GM23338 (cell line): ENCODE data around the gene TESK2. TPM values are rescaled to one million over a fixed set of nuclear protein-coding genes. Genes with fewer than 3 reads are reported as not detected.

Experiments
- ATAC-seq: fragments of 200-7000 bp; cut with Tn5 transposase; 3 replicates; pipeline ENCODE4 v1.9.1; 2020
- DNase-seq: peaks from one replicate; pipeline ENCODE4 v3.0.0-alpha.2; 2015; ENCODE audit warnings: low spot score
- H2AFZ ChIP-seq: fragments of 200-600 bp; sonication (generic); 2 replicates; pipeline ENCODE4 v1.8.0; 2016; ENCODE audit warnings: antibody characterized with exemption, mild to moderate bottlenecking, moderate library complexity
- H3F3A ChIP-seq: fragments of 200-600 bp; sonication (generic); replicated peaks from 2 replicates; pipeline ENCODE4 v1.8.0; 2017; ENCODE audit warnings: antibody characterized with exemption, mixed run types, low read depth
- H3K27ac ChIP-seq: fragments of 200-600 bp; sonication (generic); 2 replicates; pipeline ENCODE4 v1.6.1; 2016; ENCODE audit warnings: low read depth
- H3K27me3 ChIP-seq: fragments of 200-600 bp; sonication (generic); 2 replicates; pipeline ENCODE4 v1.8.0; 2016; ENCODE audit warnings: mild to moderate bottlenecking, mixed run types, moderate library complexity; ENCODE audit not compliant: insufficient read depth
- H3K36me3 ChIP-seq: fragments of 200-600 bp; sonication (generic); 2 replicates; pipeline ENCODE4 v1.8.0; 2016; ENCODE audit warnings: mild to moderate bottlenecking; ENCODE audit not compliant: insufficient read depth
- H3K4me1 ChIP-seq: fragments of 200-600 bp; sonication (generic); 2 replicates; pipeline ENCODE4 v1.8.0; 2016; ENCODE audit warnings: mild to moderate bottlenecking, moderate library complexity; ENCODE audit not compliant: insufficient read depth
- H3K4me2 ChIP-seq: fragments of 200-600 bp; sonication (generic); 2 replicates; pipeline ENCODE4 v1.7.1; 2017; ENCODE audit warnings: mixed run types
- H3K4me3 ChIP-seq: fragments of 200-600 bp; sonication (generic); 2 replicates; pipeline ENCODE4 v1.6.1; 2016; ENCODE audit warnings: mixed run types
- H3K79me2 ChIP-seq: fragments of 200-600 bp; sonication (generic); replicated peaks from 2 replicates; pipeline ENCODE4 v1.8.0; 2017; ENCODE audit warnings: mild to moderate bottlenecking; ENCODE audit not compliant: insufficient read depth
- H3K9me2 ChIP-seq: fragments of 200-600 bp; sonication (generic); 2 replicates; pipeline ENCODE4 v1.8.0; 2017; ENCODE audit not compliant: insufficient read depth
- H4K20me1 ChIP-seq: fragments of 200-600 bp; sonication (generic); replicated peaks from 2 replicates; pipeline ENCODE4 v1.8.0; 2017; ENCODE audit warnings: mild to moderate bottlenecking; ENCODE audit not compliant: insufficient read depth
- H3K27ac Mint-ChIP-seq: 2 replicates; pipeline ENCODE4 v1.8.0; 2020; ENCODE audit warnings: inconsistent platforms, mild to moderate bottlenecking, moderate library complexity, mixed read lengths
- H3K27me3 Mint-ChIP-seq: 3 replicates; pipeline ENCODE4 v1.8.0; 2022; ENCODE audit warnings: low read depth, mild to moderate bottlenecking, moderate library complexity, mixed read lengths, inconsistent platforms; ENCODE audit not compliant: insufficient read depth, poor library complexity
- H3K36me3 Mint-ChIP-seq: 3 replicates; pipeline ENCODE4 v1.8.0; 2021; ENCODE audit warnings: low read depth, mild to moderate bottlenecking, inconsistent platforms, moderate library complexity, mixed read lengths
- H3K4me1 Mint-ChIP-seq: 3 replicates; pipeline ENCODE4 v1.8.0; 2020; ENCODE audit warnings: mild to moderate bottlenecking, inconsistent platforms, mixed read lengths
- H3K4me3 Mint-ChIP-seq: 3 replicates; pipeline ENCODE4 v1.8.0; 2021; ENCODE audit warnings: moderate library complexity, mild to moderate bottlenecking, inconsistent platforms, mixed read lengths
- H3K9me3 Mint-ChIP-seq: 3 replicates; pipeline ENCODE4 v1.8.0; 2020; ENCODE audit warnings: moderate library complexity, mild to moderate bottlenecking, inconsistent platforms, mixed read lengths
- CREB1 ChIP-seq: fragments of 250-450 bp; sonication (Bioruptor Pico); IDR thresholded peaks from 2 replicates; pipeline ENCODE4 v1.5.0; 2020; ENCODE audit warnings: low read depth, mild to moderate bottlenecking, moderate library complexity
- EZH2phosphoT487 ChIP-seq: fragments of 200-600 bp; sonication (generic); IDR thresholded peaks from one replicate; pipeline ENCODE4 v1.8.1; 2018; ENCODE audit warnings: antibody characterized with exemption; ENCODE audit not compliant: unreplicated experiment
- JUNB ChIP-seq: IDR thresholded peaks from one replicate; pipeline ENCODE4 v1.6.1; 2016; ENCODE audit warnings: antibody characterized with exemption; ENCODE audit not compliant: unreplicated experiment
- POLR2AphosphoS5 ChIP-seq: IDR thresholded peaks from 2 replicates; pipeline ENCODE4 v1.6.1; 2016; ENCODE audit warnings: antibody characterized with exemption, low read depth
- STAT1 ChIP-seq: IDR thresholded peaks from one replicate; pipeline ENCODE4 v1.6.1; 2016; ENCODE audit warnings: antibody characterized with exemption; ENCODE audit not compliant: unreplicated experiment
- ZNF114 ChIP-seq: fragments of 250-450 bp; sonication (Bioruptor Pico); IDR thresholded peaks from 2 replicates; pipeline ENCODE4 v1.5.0; 2020; ENCODE audit warnings: mild to moderate bottlenecking, moderate library complexity
- ZNF331 ChIP-seq: fragments of 250-450 bp; sonication (Bioruptor Pico); IDR thresholded peaks from 2 replicates; pipeline ENCODE4 v1.5.0; 2020; ENCODE audit warnings: low read depth, mild to moderate bottlenecking, moderate library complexity
- polyA plus RNA-seq: library from polyadenylated mRNA; unstranded; fragments of >200 nt; fragmentation: Nextera tagmentation; extraction: Ambion mirVana; gene quantifications from 2 replicates; pipeline ENCODE4 v1.2.1, GENCODE V29; 2016
- total RNA-seq: library from RNA; depleted of rRNA; stranded (reverse); fragments of >200 nt; shearing (Covaris generic); gene quantifications from 2 replicates; pipeline ENCODE4 v1.2.3, GENCODE V29; 2014
- TF ChIP-seq, protein P1 (sequence below): IDR thresholded peaks from one replicate; pipeline ENCODE4 v1.6.1; 2018; ENCODE audit warnings: antibody characterized with exemption; ENCODE audit not compliant: unreplicated experiment
- TF ChIP-seq, protein P2 (sequence below): IDR thresholded peaks from 2 replicates; pipeline ENCODE4 v1.6.1; 2016; ENCODE audit warnings: antibody characterized with exemption
- TF ChIP-seq, protein P3 (sequence below): fragments of 250-450 bp; sonication (Bioruptor Pico); IDR thresholded peaks from 2 replicates; pipeline ENCODE4 v1.5.0; 2020; ENCODE audit warnings: mild to moderate bottlenecking, moderate library complexity

Gene TESK2
- total and polyA plus RNA-seq, 2 experiments from 2014 or later = 5.2 to 14.0 TPM

DNA sequence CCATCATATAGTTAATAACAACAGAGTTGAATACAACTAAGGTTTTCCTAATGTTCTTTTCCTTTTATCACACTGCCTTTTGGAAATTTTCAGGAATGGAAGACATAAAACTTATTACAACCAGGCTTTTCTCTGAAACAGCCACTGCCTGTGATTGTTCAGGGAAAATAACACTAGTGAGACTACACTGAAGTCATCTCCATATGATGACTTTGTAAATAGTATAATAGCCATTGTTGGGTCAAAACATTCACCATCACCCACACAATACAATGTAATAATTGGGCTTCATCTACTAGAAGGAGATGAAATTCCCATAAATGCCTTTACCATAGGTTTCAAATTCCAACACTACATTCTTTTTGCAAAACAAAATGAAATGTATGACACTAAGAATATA lies 5.0 kb downstream of the TESK2 start (continued):
- TF ChIP-seq, protein P1, sequence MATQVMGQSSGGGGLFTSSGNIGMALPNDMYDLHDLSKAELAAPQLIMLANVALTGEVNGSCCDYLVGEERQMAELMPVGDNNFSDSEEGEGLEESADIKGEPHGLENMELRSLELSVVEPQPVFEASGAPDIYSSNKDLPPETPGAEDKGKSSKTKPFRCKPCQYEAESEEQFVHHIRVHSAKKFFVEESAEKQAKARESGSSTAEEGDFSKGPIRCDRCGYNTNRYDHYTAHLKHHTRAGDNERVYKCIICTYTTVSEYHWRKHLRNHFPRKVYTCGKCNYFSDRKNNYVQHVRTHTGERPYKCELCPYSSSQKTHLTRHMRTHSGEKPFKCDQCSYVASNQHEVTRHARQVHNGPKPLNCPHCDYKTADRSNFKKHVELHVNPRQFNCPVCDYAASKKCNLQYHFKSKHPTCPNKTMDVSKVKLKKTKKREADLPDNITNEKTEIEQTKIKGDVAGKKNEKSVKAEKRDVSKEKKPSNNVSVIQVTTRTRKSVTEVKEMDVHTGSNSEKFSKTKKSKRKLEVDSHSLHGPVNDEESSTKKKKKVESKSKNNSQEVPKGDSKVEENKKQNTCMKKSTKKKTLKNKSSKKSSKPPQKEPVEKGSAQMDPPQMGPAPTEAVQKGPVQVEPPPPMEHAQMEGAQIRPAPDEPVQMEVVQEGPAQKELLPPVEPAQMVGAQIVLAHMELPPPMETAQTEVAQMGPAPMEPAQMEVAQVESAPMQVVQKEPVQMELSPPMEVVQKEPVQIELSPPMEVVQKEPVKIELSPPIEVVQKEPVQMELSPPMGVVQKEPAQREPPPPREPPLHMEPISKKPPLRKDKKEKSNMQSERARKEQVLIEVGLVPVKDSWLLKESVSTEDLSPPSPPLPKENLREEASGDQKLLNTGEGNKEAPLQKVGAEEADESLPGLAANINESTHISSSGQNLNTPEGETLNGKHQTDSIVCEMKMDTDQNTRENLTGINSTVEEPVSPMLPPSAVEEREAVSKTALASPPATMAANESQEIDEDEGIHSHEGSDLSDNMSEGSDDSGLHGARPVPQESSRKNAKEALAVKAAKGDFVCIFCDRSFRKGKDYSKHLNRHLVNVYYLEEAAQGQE = no peak

DNA sequence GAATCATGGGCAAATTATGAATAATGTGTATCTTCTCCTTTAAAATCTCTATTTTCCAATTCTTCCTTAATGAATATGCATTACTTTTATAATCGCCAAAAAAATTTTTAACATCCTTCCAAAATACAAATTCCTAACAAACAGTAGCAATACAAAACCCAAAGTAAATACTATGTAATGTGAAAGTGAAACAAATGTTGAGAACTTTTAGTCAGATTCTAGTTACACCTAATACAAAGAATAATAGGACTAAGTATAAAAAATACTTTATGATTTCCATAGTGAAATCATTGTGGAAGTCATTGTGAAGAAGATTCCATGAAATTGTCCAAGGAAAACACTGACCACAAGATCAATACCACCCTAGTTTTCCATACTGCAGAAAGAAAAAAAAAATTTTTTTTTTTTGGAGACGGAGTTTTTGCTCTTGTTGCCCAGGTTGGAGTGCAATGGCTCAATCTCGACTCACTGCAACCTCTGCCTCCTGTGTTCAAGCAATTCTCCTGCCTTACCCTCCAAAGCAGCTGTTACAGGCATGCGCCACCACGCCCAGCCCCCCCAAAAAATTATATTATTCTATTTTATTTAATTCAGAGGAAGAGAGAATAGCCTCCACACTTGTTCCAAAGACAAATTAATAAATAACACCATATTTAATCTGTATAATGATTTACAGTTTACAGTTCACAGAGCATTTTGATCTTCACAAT lies 11.8 kb downstream of the TESK2 start:
- H3K4me3 ChIP-seq = no peak overlapping the region
- no peaks in the 10 kb centered on the region for H3K36me3 ChIP-seq
- Mint-ChIP-seq H3K27ac (no peak overlapping the region), H3K36me3 (no peaks in the 10 kb centered on the region; the same call in 2 of the 3 replicates), H3K27me3 (no peaks in the 10 kb centered on the region), H3K9me3 (no peaks in the 10 kb centered on the region), H3K4me3 (no peak overlapping the region), H3K4me1 (no peaks in the 10 kb centered on the region; the same call in 2 of the 3 replicates)
- H2AFZ ChIP-seq = no peak overlapping the region
- H3K27me3 ChIP-seq = no peaks in the 10 kb centered on the region
- H3K79me2 ChIP-seq = peaks cover 3% of the 10 kb centered on the region; the same call in 1 of the 2 replicates
- ATAC-seq = no peak
- H3K4me2 ChIP-seq = no peak overlapping the region
- H3K9me2 ChIP-seq = no peaks in the 10 kb centered on the region
- TF ChIP-seq, protein P2, sequence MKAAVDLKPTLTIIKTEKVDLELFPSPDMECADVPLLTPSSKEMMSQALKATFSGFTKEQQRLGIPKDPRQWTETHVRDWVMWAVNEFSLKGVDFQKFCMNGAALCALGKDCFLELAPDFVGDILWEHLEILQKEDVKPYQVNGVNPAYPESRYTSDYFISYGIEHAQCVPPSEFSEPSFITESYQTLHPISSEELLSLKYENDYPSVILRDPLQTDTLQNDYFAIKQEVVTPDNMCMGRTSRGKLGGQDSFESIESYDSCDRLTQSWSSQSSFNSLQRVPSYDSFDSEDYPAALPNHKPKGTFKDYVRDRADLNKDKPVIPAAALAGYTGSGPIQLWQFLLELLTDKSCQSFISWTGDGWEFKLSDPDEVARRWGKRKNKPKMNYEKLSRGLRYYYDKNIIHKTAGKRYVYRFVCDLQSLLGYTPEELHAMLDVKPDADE = no peak
- TF ChIP-seq CREB1 (CRISPR knock-in tag) (no peak), ZNF331 (no peak), ZNF114 (no peak), JUNB (no peak), POLR2AphosphoS5 (no peak), EZH2phosphoT487 (no peak), STAT1 (no peak)
- TF ChIP-seq, protein P1 = no peak
- TF ChIP-seq, protein P3, sequence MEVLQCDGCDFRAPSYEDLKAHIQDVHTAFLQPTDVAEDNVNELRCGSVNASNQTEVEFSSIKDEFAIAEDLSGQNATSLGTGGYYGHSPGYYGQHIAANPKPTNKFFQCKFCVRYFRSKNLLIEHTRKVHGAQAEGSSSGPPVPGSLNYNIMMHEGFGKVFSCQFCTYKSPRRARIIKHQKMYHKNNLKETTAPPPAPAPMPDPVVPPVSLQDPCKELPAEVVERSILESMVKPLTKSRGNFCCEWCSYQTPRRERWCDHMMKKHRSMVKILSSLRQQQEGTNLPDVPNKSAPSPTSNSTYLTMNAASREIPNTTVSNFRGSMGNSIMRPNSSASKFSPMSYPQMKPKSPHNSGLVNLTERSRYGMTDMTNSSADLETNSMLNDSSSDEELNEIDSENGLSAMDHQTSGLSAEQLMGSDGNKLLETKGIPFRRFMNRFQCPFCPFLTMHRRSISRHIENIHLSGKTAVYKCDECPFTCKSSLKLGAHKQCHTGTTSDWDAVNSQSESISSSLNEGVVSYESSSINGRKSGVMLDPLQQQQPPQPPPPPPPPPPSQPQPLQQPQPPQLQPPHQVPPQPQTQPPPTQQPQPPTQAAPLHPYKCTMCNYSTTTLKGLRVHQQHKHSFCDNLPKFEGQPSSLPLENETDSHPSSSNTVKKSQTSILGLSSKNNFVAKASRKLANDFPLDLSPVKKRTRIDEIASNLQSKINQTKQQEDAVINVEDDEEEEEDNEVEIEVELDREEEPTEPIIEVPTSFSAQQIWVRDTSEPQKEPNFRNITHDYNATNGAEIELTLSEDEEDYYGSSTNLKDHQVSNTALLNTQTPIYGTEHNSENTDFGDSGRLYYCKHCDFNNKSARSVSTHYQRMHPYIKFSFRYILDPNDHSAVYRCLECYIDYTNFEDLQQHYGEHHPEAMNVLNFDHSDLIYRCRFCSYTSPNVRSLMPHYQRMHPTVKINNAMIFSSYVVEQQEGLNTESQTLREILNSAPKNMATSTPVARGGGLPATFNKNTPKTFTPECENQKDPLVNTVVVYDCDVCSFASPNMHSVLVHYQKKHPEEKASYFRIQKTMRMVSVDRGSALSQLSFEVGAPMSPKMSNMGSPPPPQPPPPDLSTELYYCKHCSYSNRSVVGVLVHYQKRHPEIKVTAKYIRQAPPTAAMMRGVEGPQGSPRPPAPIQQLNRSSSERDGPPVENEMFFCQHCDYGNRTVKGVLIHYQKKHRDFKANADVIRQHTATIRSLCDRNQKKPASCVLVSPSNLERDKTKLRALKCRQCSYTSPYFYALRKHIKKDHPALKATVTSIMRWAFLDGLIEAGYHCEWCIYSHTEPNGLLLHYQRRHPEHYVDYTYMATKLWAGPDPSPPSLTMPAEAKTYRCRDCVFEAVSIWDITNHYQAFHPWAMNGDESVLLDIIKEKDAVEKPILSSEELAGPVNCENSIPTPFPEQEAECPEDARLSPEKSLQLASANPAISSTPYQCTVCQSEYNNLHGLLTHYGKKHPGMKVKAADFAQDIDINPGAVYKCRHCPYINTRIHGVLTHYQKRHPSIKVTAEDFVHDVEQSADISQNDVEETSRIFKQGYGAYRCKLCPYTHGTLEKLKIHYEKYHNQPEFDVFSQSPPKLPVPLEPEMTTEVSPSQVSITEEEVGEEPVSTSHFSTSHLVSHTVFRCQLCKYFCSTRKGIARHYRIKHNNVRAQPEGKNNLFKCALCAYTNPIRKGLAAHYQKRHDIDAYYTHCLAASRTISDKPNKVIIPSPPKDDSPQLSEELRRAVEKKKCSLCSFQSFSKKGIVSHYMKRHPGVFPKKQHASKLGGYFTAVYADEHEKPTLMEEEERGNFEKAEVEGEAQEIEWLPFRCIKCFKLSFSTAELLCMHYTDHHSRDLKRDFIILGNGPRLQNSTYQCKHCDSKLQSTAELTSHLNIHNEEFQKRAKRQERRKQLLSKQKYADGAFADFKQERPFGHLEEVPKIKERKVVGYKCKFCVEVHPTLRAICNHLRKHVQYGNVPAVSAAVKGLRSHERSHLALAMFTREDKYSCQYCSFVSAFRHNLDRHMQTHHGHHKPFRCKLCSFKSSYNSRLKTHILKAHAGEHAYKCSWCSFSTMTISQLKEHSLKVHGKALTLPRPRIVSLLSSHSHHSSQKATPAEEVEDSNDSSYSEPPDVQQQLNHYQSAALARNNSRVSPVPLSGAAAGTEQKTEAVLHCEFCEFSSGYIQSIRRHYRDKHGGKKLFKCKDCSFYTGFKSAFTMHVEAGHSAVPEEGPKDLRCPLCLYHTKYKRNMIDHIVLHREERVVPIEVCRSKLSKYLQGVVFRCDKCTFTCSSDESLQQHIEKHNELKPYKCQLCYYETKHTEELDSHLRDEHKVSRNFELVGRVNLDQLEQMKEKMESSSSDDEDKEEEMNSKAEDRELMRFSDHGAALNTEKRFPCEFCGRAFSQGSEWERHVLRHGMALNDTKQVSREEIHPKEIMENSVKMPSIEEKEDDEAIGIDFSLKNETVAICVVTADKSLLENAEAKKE (CRISPR knock-in tag) = no peak
- H4K20me1 ChIP-seq = peaks cover 6% of the 10 kb centered on the region; the same call in 1 of the 2 replicates
- H3F3A ChIP-seq = 0 out of 2 replicates have a peak, but pooled peaks cover 3% of the 10 kb centered on the region
- H3K27ac ChIP-seq = no peak overlapping the region
- no peak for DNase-seq
- no peaks in the 10 kb centered on the region; the same call in 1 of the 2 replicates for H3K4me1 ChIP-seq
